HepG2 (cell line): ENCODE data around the gene PNLIPRP2. TPM values are rescaled to one million over a fixed set of nuclear protein-coding genes. Genes with fewer than 3 reads are reported as not detected.

Experiments
- ATAC-seq: fragments of 200-7000 bp; cut with Tn5 transposase; 3 replicates; pipeline ENCODE4 v1.9.1; 2020; ENCODE audit warnings: mild to moderate bottlenecking, moderate library complexity
- BruUV-seq: library from RNA; stranded (reverse); fragments of 400-500 nt; replicated peaks from 2 replicates; lab custom pipeline; 2021; lab: Mats Ljungman, UMichigan
- CTCF ChIA-PET: fragments of 300-600 bp; formaldehyde crosslinking; extraction: SDS; loops from one replicate; lab custom pipeline; 2021; ENCODE audit warnings: low total read pairs, inconsistent platforms, low intra/inter-chr PET ratio; lab: Yijun Ruan, JAX
- POLR2A ChIA-PET: fragments of 350-600 bp; sonication (Branson Sonifier 250); formaldehyde crosslinking; loops from one replicate; lab custom pipeline; 2020; ENCODE audit warnings: antibody characterized with exemption, inconsistent platforms; lab: Yijun Ruan, JAX
- DNase-seq: peaks from one replicate; pipeline ENCODE4 v3.0.0-alpha.2; 2015; ENCODE audit warnings: low spot score
- FAIRE-seq: peaks from 3 replicates; lab custom pipeline; 2011; peaks lifted over from hg19 to GRCh38; lab: Jason Lieb, UNC
- H2AFZ ChIP-seq: one replicate; pipeline ENCODE4 v1.6.1; 2011; ENCODE audit warnings: low read length, inconsistent platforms
- H3K27ac ChIP-seq: fragments of 300-600 bp; 3 replicates; pipeline ENCODE4 v1.8.0; 2011; ENCODE audit warnings: mixed run types, mild to moderate bottlenecking, mixed read lengths, low read length, inconsistent platforms; ENCODE audit not compliant: insufficient read depth; ENCODE audit errors: extremely low read length
- H3K27me3 ChIP-seq, 2 experiments: fragments of 200-600 bp in 1 of 2; 2 replicates in 1 of 2; 3 replicates in 1 of 2; pipeline versions ENCODE4 v1.6.0 to v1.8.0; 2011; ENCODE audit warnings: low read length in 2 of 2, mild to moderate bottlenecking in 2 of 2, moderate library complexity in 2 of 2, inconsistent platforms in 1 of 2; ENCODE audit not compliant: insufficient read depth in 2 of 2, control insufficient read depth in 1 of 2
- H3K36me3 ChIP-seq, 2 experiments: fragments of 200-600 bp in 1 of 2; replicated peaks in 1 of 2; 2 replicates in 1 of 2; 3 replicates in 1 of 2; pipeline versions ENCODE4 v1.5.1 to v1.8.0; 2011; ENCODE audit warnings: low read length in 2 of 2, inconsistent platforms in 1 of 2; ENCODE audit not compliant: insufficient read depth in 2 of 2, control insufficient read depth in 1 of 2
- H3K4me1 ChIP-seq: 2 replicates; pipeline ENCODE4 v1.5.1; 2012; ENCODE audit warnings: low read length, inconsistent platforms; ENCODE audit not compliant: insufficient read depth
- H3K4me2 ChIP-seq: 2 replicates; pipeline ENCODE4 v1.6.0; 2011; ENCODE audit warnings: low read depth, low read length, inconsistent platforms
- H3K4me3 ChIP-seq, 3 experiments: fragments of 200-600 bp in 1 of 3; sonication (generic), shearing (Covaris generic) in 1 of 3; replicated peaks in 1 of 3; 2 replicates each; pipeline ENCODE4 v1.5.1; 2011 to 2016; ENCODE audit warnings: low read length in 3 of 3, inconsistent platforms in 2 of 3, low read depth in 2 of 3, mild to moderate bottlenecking in 2 of 3, control low read depth in 1 of 3, mixed read lengths in 1 of 3; ENCODE audit not compliant: insufficient read depth in 1 of 3
- H3K79me2 ChIP-seq: one replicate; pipeline ENCODE4 v1.6.1; 2011; ENCODE audit warnings: low read length, inconsistent platforms; ENCODE audit not compliant: insufficient read depth
- H3K9ac ChIP-seq: 2 replicates; pipeline ENCODE4 v1.6.0; 2011; ENCODE audit warnings: mild to moderate bottlenecking, low read depth, low read length, inconsistent platforms; ENCODE audit not compliant: insufficient read depth
- H3K9me3 ChIP-seq: 2 replicates; pipeline ENCODE4 v1.5.1; 2012; ENCODE audit warnings: mild to moderate bottlenecking, low read length
- H4K20me1 ChIP-seq: 2 replicates; pipeline ENCODE4 v1.6.0; 2011; ENCODE audit warnings: inconsistent platforms, mild to moderate bottlenecking, low read length, moderate library complexity; ENCODE audit not compliant: insufficient read depth
- CEBPB ChIP-seq: IDR thresholded peaks from 2 replicates; pipeline ENCODE4 v1.6.1; 2011; ENCODE audit warnings: low read depth, low read length, improper control_type of control experiment, borderline replicate concordance
- CREB3 ChIP-seq: sonication (generic); formaldehyde crosslinking; IDR thresholded peaks from 2 replicates; pipeline ENCODE4 v1.5.0; 2020; ENCODE audit warnings: missing genetic modification reagents
- HMG20A ChIP-seq: IDR thresholded peaks from 2 replicates; pipeline ENCODE4 v1.6.1; 2016; ENCODE audit warnings: borderline replicate concordance
- TRIM22 ChIP-seq: fragments of 450-650 bp; IDR thresholded peaks from 2 replicates; pipeline ENCODE4 v1.6.1; 2017
- ZGPAT ChIP-seq: IDR thresholded peaks from 2 replicates; pipeline ENCODE4 v1.6.1; 2016; ENCODE audit warnings: mild to moderate bottlenecking
- ZNF276 ChIP-seq: sonication (generic); formaldehyde crosslinking; IDR thresholded peaks from 2 replicates; pipeline ENCODE4 v1.4.0; 2020; ENCODE audit warnings: mild to moderate bottlenecking, low read depth, missing genetic modification reagents
- ZNF737 ChIP-seq: sonication (generic); formaldehyde crosslinking; IDR thresholded peaks from 2 replicates; pipeline ENCODE4 v1.5.0; 2020; ENCODE audit warnings: missing genetic modification reagents, mild to moderate bottlenecking, borderline replicate concordance
- WGBS: methylation state at CpG from one replicate; pipeline ENCODE4 v1.1.6; 2017; ENCODE audit warnings: low lambda C conversion rate; 5-methylcytosine and 5-hydroxymethylcytosine counted together
- in situ Hi-C: cut with HindIII; loops from 2 replicates; pipeline ENCODE4 v1.10.0; 2017; ENCODE audit warnings: low pct_unique_long_range_greater_than_20kb; ENCODE audit not compliant: extremely low pct_ligation_motif_present
- intact Hi-C: fragments of 100-400 bp; cut with micrococcal nuclease; formaldehyde crosslinking; loops from one replicate; pipeline ENCODE4 v1.10.0; 2022; ENCODE audit not compliant: unreplicated experiment
- polyA plus RNA-seq, 8 experiments: library from polyadenylated mRNA; depleted of rRNA in 3 of 8; stranded (reverse) in 7 of 8; unstranded in 1 of 8; fragments of >200 nt; fragmentation: Illumina TruSeq in 4 of 8; extraction: Trizol in 4 of 8; gene quantifications; 2 replicates each; pipeline versions ENCODE4 v1.2.1 to v1.2.3, GENCODE V29; 2011 to 2016; ENCODE audit warnings: low read depth in 4 of 8, missing spikeins in 1 of 8, mixed read lengths in 1 of 8; ENCODE audit not compliant: insufficient read depth in 1 of 8
- total RNA-seq, 5 experiments: library from RNA; depleted of rRNA; stranded (reverse); fragments of >200 nt; fragmentation: Illumina TruSeq; extraction: Trizol; gene quantifications; 2 replicates each; pipeline ENCODE4 v1.2.3, GENCODE V29; 2016; ENCODE audit warnings: low read depth in 1 of 5

PNLIPRP2 gene
- total and polyA plus RNA-seq, 2 of the 13 experiments (the other 11 are each of a cell fraction or from before 2014, with no cell fraction given), result 0.21 to 0.97 TPM

- ChIA-PET CTCF (no interaction called here), POLR2A (no interaction called here)
- H3K36me3 ChIP-seq, result peaks cover 0 to 10% of the 10 kb centered on the region in 2 experiments; a peak in 3 of 5 replicates
- H2AFZ ChIP-seq, result no peak overlapping the region
- BruUV-seq, result no TSS peak
- no peak for DNase-seq
- WGBS, result 90% methylated on average over 5 of the region's 5 CpGs
- no peaks in the 10 kb centered on the region for H3K79me2 ChIP-seq
- no peak overlapping the region for H3K4me3 ChIP-seq
- H3K27me3 ChIP-seq, result no peaks in the 10 kb centered on the region
- H3K9me3 ChIP-seq, result no peaks in the 10 kb centered on the region
- H3K27ac ChIP-seq, result no peak overlapping the region
- ATAC-seq, result no peak
- no peaks in the 10 kb centered on the region for H4K20me1 ChIP-seq
- FAIRE-seq, result no peak
- no peak overlapping the region for H3K9ac ChIP-seq
- TF ChIP-seq HMG20A (CRISPR knock-in tag), result no peak
- TF ChIP-seq ZNF737 (CRISPR knock-in tag), result no peak
- TF ChIP-seq ZGPAT (CRISPR knock-in tag), result no peak
- no peak for TF ChIP-seq TRIM22
- TF ChIP-seq CREB3, result no peak
- TF ChIP-seq CEBPB, result no peak
- TF ChIP-seq ZNF276 (CRISPR knock-in tag), result no peak
- H3K4me2 ChIP-seq, result no peak overlapping the region
- 0 out of 2 replicates have a peak, but pooled peaks cover 6% of the 10 kb centered on the region for H3K4me1 ChIP-seq
- in situ Hi-C loops (loop anchor here (5.0 kb wide), 1 partner anchor 98 kb away; no protein-coding TSS in a partner anchor), intact Hi-C loops (loop anchor here (5.0 kb wide), 1 partner anchor 493 kb away; no protein-coding TSS in a partner anchor)
Observed at GRCh38 chr10:116684781-116685180, 64.0 kb downstream of the PNLIPRP2 start.
